Left forelimb (tissue), 1 donor: Measurements from ENCODE around the gene SAMHD1.
"Not testable (repeated sequence)": the region's sequence is repeated elsewhere in the genome, so short reads cannot be mapped to it uniquely, and the experiment has no call there.

Experiments
- DNase-seq: peaks from one replicate; pipeline ENCODE4 v3.0.0-alpha.2; 2018; ENCODE audit warnings: low spot score

Gene SAMHD1

DNA sequence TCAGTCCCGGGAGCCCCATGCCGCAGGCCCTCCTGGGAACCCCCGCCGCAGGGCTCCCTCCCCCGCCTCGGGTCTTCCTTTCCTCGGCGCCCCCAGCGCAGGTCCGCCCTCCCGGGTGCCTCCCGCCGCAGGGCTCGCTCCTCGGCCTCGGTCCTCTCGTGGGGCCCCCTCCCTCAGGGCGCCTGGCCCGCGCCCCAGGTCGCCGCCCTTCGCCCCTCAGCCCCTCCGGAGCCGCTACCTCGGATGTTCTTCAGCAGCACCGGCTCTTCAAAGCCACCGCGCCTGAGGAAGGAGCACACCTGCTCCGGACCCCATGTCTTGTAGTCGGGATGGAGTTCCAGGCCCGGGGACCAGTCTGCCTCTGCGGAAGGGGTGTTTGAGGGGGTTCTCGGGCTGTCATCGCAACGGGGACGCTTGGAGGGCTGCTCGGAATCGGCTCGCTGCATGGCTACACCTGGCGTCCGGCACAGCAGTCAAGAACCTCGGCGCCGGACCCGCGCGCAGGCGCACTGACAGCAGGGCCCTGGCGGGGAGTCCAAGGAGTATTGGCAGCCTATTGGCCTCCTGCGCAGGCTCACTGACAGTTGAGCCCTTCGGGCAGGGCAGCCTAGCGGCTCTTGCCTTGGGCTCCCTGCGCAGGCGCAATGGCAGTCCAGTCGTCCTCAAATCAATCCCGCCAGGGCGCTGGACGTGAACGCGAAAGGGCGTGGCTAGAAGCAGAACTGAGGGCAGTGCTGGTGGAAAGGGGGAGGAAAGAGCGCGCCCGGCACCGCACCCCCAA is at the start of gene SAMHD1:
Gene SAMHD1, minus strand, starts transcription at position 511 of the 781 bp plus-strand sequence. Its CDS starts 65 bp downstream, at position 446.
- peak; percentile 94 for DNase-seq

GRCh38 chr20:37000171-37000570 is 48.7 kb upstream of the SAMHD1 start:
- DNase-seq, result not testable (repeated sequence)

DNA sequence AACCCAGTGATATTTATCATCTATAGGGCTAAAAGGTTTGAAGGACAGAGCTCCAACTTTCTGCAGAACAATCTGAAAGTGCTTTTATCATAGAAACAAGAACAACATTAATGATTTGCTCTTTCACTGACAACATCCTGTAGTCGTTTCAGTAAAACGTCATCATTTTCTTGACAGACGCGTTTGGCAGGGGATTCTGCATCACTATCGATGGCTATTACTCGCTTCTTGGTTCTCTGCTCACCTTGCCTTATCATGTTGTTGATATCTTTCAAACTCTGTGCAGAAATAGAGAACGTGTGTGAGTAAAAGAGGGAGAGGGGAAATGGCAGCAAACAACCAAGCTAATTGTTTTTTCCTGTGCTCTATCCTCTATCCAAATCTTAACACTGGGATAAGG is 47.1 kb upstream of the SAMHD1 start:
- DNase-seq, result no peak

- DNase-seq, result no peak
Observed at GRCh38 chr20:36997121-36997520, 45.6 kb upstream of the SAMHD1 start.

- DNase-seq, result not testable (repeated sequence)
Observed at GRCh38 chr20:36994221-36994620, 42.7 kb upstream of the SAMHD1 start.

DNA sequence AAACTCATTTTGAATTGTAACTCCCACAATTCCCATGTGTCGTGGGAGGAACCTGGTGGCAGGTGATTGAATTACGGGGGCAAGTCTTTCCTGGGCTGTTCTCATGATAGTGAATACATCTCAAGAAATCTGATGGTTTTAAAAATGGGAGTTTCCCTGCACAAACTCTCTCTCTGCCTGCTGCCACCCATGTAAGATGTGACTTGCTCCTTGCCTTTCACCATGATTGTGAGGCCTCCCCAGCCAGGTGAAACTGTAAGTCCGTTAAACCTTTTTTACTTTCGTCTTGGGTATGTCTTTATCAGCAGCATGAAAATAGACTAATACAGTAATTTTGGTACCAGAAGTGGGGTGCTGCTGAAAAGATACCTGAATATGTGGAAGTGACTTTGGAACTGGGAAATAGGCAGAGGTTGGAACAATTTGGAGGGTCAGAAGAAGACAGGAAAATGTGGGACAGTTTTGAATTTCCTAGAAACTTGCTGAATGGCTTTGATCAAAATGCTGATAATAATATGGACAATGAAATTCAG is 41.4 kb upstream of the SAMHD1 start:
- no peak for DNase-seq

- DNase-seq, result no peak
Observed at GRCh38 chr20:36991703-36992102, 40.2 kb upstream of the SAMHD1 start.

DNA sequence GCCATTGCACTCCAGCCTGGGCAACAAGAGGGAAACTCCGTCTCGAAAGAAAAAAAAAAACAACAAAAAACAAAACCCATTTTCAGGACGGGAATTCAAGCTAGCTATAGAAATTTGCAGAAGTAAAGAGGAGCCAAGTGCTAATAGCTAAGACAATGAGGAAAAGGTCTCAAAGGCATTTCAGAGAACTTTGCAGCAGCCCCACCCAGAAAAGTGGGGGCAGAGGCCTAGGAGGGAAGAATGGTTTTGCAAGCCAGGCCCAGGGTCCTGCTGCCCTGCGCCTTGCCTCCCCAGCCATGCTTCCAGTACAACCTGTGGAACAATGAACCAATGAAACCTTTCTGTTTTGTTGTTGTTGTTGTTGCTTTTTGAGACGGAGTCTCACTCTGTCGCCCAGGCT is 38.3 kb upstream of the SAMHD1 start:
- no peak for DNase-seq

DNA sequence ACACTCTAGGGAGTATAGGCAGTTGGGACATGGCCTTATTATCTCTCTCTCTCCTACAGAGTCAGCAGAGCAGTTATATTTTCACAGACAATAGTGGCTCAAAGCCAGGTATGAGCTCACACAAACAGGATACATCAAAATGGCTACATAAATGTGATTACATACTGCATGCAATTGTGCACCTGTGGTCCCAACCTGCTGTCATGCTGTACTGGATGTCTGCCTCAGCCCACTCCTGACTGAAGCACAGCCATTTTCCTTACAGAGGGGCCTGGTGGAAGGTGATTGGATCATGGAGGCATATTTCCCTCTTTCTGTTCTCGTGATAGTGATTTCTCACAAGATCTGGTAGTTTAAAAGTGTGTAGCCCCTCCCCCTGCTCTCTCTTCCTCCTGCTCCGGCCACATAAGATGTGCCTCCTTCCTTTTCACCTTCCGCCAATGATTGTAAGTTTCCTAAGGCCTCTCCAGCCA is 37.0 kb upstream of the SAMHD1 start:
- DNase-seq, result no peak

DNA sequence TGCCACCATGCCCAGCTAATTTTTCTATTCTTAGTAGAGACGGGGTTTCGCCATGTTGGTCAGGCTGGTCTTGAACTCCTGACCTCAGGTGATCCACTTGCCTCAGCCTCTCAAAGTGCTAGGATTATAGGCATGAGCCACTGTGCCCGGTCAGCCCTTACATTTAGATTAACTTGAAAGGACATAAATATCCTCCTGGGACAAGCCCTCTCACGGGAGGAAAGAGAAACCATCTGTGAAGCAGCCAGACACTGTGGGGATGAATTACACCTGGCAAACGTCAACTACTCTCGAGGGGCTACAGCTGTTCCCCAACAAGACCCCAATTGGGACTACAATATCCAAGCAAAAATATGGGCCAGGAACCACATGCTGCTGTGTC is 32.7 kb upstream of the SAMHD1 start:
- DNase-seq, result no peak

- no peak for DNase-seq
Observed at GRCh38 chr20:36975099-36975818, 23.8 kb upstream of the SAMHD1 start.

GRCh38 chr20:36974660-36975059 is 23.2 kb upstream of the SAMHD1 start:
- DNase-seq, result no peak

DNA sequence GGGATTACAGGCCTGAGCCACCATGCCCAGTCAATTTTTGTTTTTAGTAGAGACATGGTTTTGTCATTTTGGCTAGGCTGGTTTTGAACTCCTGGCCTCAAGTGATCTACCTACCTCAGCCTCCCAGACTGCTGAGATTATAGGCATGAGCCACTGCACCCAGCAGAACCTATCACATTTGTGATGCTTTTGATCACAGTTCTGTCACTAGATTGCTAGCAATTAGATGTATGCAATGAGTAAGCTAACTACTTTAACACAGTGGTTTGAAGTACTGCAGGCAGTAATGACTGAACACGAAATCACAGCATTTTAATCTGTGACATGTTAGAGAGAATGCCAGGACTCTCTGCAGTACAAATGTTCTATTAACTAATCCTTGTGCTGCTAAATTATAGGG is 19.6 kb upstream of the SAMHD1 start:
- DNase-seq, result no peak

- no peak for DNase-seq
Observed at GRCh38 chr20:36969478-36970186, 18.1 kb upstream of the SAMHD1 start.

- DNase-seq, result no peak
Observed at GRCh38 chr20:36969051-36969450, 17.5 kb upstream of the SAMHD1 start.

DNA sequence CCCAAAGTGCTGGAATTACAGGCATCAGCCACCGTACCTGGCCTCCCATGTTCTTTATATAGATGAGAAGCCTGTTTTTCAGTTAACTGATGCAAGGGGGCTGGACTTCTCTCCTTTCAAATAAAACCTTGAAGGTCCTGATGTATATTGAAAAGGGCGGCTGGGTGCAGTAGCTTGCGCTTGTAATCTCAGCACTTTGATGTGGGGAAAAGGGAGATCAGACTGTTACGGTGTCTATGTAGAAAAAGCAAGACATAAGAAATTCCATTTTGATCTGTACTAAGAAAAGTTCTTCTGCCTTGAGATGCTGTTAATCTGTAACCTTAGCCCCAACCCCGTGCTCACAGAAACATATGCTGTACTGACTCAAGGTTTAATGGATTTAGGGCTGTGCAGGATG is 16.1 kb upstream of the SAMHD1 start:
- DNase-seq, result no peak

DNA sequence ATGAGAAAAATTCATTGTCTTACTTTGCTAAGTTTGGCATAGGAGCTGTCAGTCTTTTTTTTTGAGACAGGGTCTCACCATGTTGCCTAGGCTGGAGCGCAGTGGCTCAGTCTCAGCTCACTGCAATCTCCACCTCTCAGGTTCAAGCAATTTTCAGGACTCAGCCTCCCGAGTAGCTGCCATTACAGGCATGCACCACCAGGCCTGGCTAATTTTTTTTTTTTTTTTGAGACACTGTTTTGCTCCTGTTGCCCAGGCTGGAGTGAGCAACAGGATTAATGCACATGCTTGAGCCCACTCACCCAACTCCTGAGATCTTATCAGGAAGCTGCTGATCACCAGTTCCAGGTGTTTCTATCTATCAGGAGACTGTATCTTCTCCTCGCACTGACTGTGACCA is 15.5 kb upstream of the SAMHD1 start:
- not testable (repeated sequence) for DNase-seq

- not testable (repeated sequence) for DNase-seq
Observed at GRCh38 chr20:36962354-36962941, 10.9 kb upstream of the SAMHD1 start.

DNA sequence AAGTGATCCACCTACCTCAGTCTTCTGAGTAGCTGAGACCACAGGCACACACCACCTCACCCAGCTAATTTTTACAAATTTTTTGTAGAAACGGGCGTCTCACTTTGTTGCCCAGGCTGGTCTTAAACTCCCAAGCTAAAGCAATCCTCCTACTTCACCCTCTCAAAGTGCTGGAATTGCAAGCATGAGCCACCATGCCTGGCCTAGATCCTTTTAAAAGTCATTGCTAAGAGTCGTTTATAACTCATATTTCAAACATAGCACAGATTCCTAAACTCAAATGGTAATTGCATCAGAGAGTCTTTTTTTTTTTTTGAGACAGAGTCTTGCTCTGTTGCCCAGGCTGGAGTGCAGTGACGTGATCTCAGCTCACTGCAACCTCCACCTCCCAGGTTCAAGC is 7.7 kb upstream of the SAMHD1 start:
- no peak for DNase-seq

DNA sequence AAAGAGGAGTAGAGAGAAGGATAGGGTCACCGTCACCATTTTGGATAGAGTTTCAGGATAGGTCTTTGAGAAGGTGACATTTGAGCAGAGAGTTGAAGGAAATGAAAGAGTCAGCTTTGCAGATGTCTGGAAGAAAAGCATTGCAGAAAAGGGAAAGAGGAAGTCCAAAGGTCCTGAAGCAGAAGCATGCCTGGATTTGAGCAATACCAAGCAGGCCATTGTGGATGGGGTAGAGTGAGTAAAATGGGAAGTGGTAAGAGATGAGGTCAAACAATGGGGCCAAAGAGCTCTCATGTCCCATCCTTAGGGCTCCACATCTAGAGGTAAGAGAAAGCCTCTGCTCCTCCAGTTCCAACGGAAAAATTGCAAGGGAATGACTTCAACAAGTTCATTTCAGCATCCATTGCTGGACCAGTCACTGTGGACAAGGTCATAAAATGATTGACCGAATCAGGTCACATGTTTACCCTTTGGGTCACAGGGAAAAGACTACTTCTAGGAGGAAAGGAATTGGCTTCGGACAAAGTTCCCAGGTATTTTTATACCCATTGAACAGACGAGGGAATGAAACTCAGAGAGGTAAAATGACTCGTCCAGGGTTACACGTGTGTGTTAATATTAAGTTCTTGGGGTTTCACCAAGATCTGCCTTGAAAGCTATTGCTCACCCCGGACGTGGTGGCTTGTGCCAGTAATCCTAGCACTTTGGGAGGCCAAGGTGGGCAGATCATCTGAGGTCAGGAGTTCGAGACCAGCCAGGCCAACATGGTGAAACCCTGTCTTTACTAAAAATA is 6.6 kb upstream of the SAMHD1 start:
- DNase-seq, result no peak

DNA sequence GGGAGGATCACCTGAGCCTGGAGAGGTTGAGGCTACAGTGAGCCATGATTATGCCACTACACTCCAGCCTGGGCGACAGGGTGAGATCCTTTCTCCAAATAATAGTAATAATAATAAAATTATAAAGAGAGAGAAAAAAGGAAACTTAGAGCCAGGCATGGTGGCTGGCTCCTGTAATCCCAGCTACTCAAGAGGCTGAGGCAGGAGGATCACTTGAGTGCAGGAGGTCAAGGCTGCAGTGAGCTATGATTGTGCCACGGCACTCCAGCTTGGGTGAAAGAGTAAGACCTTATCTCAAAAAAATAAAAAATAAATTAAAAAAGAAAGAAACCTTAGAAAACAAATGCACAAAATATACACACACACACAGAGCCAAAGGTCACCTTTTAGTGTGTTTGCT is 5.2 kb upstream of the SAMHD1 start:
- no peak for DNase-seq
